Measurements from ENCODE around the gene ACTN4.

The ACTN4 gene

DNA sequence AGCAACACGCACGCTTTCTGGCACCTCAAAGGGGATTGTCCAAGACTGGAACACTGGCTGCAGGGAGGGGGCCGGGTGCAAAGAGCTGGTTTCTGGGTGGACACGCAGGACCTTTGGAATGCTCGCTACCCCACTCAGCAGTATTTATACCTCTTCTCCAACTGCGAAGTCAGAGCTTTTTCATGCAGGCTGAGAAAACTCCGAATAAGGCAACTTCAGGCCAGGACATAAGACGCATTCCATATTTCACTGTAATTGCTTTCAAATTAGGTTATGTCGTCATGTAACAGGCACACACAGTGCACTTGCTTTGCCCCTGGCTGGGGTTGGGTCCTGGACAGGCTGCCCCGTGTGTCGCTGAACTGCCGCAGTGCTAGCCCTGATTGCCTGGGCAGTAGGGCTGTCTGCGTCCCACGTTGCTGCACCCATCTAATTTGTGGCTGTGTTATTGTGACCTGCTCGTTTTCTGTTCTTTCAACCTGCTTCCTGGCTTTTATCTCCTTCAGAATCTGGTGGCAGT, 44.5 kb downstream of the ACTN4 start:
- Mint-ChIP-seq H3K4me3 (peak overlapping the region in 1 of 3 experiments; percentile 63), H3K4me1 (peaks cover 72% of the 10 kb centered on the region), H3K36me3 (ENCODE audit: low read depth) (peaks cover 34% of the 10 kb centered on the region), H3K9me3 (no peaks in the 10 kb centered on the region), H3K27ac (peak overlapping the region; percentile 97 to 99 (median 98)), H3K27me3 (ENCODE audit: low read depth) (peaks cover 3% of the 10 kb centered on the region)
- TF ChIP-seq, protein P1, sequence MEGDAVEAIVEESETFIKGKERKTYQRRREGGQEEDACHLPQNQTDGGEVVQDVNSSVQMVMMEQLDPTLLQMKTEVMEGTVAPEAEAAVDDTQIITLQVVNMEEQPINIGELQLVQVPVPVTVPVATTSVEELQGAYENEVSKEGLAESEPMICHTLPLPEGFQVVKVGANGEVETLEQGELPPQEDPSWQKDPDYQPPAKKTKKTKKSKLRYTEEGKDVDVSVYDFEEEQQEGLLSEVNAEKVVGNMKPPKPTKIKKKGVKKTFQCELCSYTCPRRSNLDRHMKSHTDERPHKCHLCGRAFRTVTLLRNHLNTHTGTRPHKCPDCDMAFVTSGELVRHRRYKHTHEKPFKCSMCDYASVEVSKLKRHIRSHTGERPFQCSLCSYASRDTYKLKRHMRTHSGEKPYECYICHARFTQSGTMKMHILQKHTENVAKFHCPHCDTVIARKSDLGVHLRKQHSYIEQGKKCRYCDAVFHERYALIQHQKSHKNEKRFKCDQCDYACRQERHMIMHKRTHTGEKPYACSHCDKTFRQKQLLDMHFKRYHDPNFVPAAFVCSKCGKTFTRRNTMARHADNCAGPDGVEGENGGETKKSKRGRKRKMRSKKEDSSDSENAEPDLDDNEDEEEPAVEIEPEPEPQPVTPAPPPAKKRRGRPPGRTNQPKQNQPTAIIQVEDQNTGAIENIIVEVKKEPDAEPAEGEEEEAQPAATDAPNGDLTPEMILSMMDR (IDR thresholded peaks at IDR 0.05; ENCODE audit: unreplicated experiment in 3 of 3) = no peak

- peak overlapping the region in 1 of 3 experiments; percentile 37 for H3K4me3 Mint-ChIP-seq
- H3K27ac Mint-ChIP-seq = peak overlapping the region; percentile 97 to 99 (median 98)
- TF ChIP-seq, protein P1 (IDR thresholded peaks at IDR 0.05; ENCODE audit: unreplicated experiment in 3 of 3) = no peak
- H3K9me3 Mint-ChIP-seq = no peaks in the 10 kb centered on the region
- H3K36me3 Mint-ChIP-seq (ENCODE audit: low read depth) = peaks cover 30% of the 10 kb centered on the region
- H3K4me1 Mint-ChIP-seq = peaks cover 71% of the 10 kb centered on the region
- H3K27me3 Mint-ChIP-seq (ENCODE audit: low read depth) = peaks cover 3% of the 10 kb centered on the region
Observed at GRCh38 chr19:38692458-38693379, 45.3 kb downstream of the ACTN4 start.

- TF ChIP-seq, protein P1 (IDR thresholded peaks at IDR 0.05; ENCODE audit: unreplicated experiment in 3 of 3) = no peak
- no peaks in the 10 kb centered on the region for H3K9me3 Mint-ChIP-seq
- H3K36me3 Mint-ChIP-seq (ENCODE audit: low read depth) = peaks cover 28% of the 10 kb centered on the region
- H3K4me3 Mint-ChIP-seq = peak overlapping the region in 2 of 3 experiments; percentile 37 to 46
- H3K27ac Mint-ChIP-seq = peak overlapping the region; percentile 97 to 99 (median 98)
- H3K4me1 Mint-ChIP-seq = peaks cover 80% of the 10 kb centered on the region
- peaks cover 3% of the 10 kb centered on the region for H3K27me3 Mint-ChIP-seq (ENCODE audit: low read depth)
Observed at GRCh38 chr19:38693380-38694223, 46.2 kb downstream of the ACTN4 start.

DNA sequence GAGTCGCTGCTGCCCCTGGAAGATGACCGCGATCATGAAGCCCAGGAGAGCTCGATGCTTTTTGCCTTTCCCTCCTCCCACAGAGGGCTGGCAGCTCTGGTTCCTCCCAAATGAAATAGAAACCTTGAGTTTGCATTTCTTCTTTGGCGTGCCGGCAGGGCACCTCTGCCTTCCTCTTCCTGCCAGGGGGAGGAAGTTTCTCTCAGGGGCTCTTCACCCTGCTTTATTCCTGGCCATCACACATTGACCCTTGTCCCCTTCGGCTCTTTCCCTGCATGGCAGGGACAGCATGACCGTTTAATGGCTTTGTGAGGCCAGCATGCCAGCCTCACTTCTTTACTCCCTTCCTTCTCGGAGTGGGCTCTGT, 47.9 kb downstream of the ACTN4 start:
- Mint-ChIP-seq H3K9me3 (no peaks in the 10 kb centered on the region), H3K27me3 (ENCODE audit: low read depth) (no peaks in the 10 kb centered on the region), H3K27ac (peak overlapping the region; percentile 90 to 99 (median 94)), H3K4me1 (peaks cover 81% of the 10 kb centered on the region), H3K36me3 (ENCODE audit: low read depth) (peaks cover 17% of the 10 kb centered on the region), H3K4me3 (peak overlapping the region in 2 of 3 experiments; percentile 24 to 48)
- TF ChIP-seq, protein P1 (IDR thresholded peaks at IDR 0.05; ENCODE audit: unreplicated experiment in 3 of 3) = no peak

- H3K4me1 Mint-ChIP-seq = peaks cover 89% of the 10 kb centered on the region
- H3K4me3 Mint-ChIP-seq = peak overlapping the region in 1 of 3 experiments; percentile 8
- peaks cover 24% of the 10 kb centered on the region for H3K36me3 Mint-ChIP-seq (ENCODE audit: low read depth)
- no peaks in the 10 kb centered on the region for H3K9me3 Mint-ChIP-seq
- peak overlapping the region; percentile 81 to 99 (median 90) for H3K27ac Mint-ChIP-seq
- H3K27me3 Mint-ChIP-seq (ENCODE audit: low read depth) = no peaks in the 10 kb centered on the region
- TF ChIP-seq, protein P1 (IDR thresholded peaks at IDR 0.05; ENCODE audit: unreplicated experiment in 3 of 3) = no peak
Observed at GRCh38 chr19:38695832-38696728, 48.6 kb downstream of the ACTN4 start.
